Measurements from ENCODE around the gene TP53RK.

Gene TP53RK

GRCh38 chr20:46657137-46657536 lies 32.1 kb downstream of the TP53RK start:
- DNase-seq = no peak

- no peak for DNase-seq
Measured at GRCh38 chr20:46652699-46653098, 36.5 kb downstream of the TP53RK start.

GRCh38 chr20:46651091-46651962 lies 37.9 kb downstream of the TP53RK start, which contains the start of gene SLC13A3:
SLC13A3 (minus strand) TSS chr20:46651459; CDS start chr20:46651421, 38 bp downstream.
- no peak for DNase-seq

GRCh38 chr20:46650575-46651090 lies 38.6 kb downstream of the TP53RK start:
- DNase-seq = no peak

GRCh38 chr20:46649965-46650542 lies 39.2 kb downstream of the TP53RK start:
- DNase-seq = no peak

- DNase-seq = no peak
Measured at GRCh38 chr20:46649650-46649949, 39.6 kb downstream of the TP53RK start.

- no peak for DNase-seq
Measured at GRCh38 chr20:46648903-46649649, 40.2 kb downstream of the TP53RK start.

GRCh38 chr20:46647469-46647868 lies 41.8 kb downstream of the TP53RK start:
- no peak for DNase-seq

- no peak for DNase-seq
Measured at GRCh38 chr20:46646659-46647380, 42.4 kb downstream of the TP53RK start.

- DNase-seq = no peak
Measured at GRCh38 chr20:46646122-46646521, 43.1 kb downstream of the TP53RK start.

GRCh38 chr20:46644733-46645132 lies 44.5 kb downstream of the TP53RK start:
- DNase-seq = no peak

- no peak for DNase-seq
Measured at GRCh38 chr20:46644160-46644559, 45.1 kb downstream of the TP53RK start.

GRCh38 chr20:46642969-46643343 lies 46.3 kb downstream of the TP53RK start:
- no peak for DNase-seq

GRCh38 chr20:46642265-46642968 lies 46.8 kb downstream of the TP53RK start:
- DNase-seq = no peak

GRCh38 chr20:46641424-46641823 lies 47.8 kb downstream of the TP53RK start:
- DNase-seq = no peak

- DNase-seq = no peak
Measured at GRCh38 chr20:46640536-46641311, 48.5 kb downstream of the TP53RK start.

- DNase-seq = no peak
Measured at GRCh38 chr20:46640044-46640443, 49.2 kb downstream of the TP53RK start.

- no peak for DNase-seq
Measured at GRCh38 chr20:46639587-46639986, 49.7 kb downstream of the TP53RK start.

- no peak for DNase-seq
Measured at GRCh38 chr20:46638898-46639274, 50.4 kb downstream of the TP53RK start.

GRCh38 chr20:46638134-46638897 lies 50.9 kb downstream of the TP53RK start:
- no peak for DNase-seq

Measured in stimulated activated CD4-positive, alpha-beta T cell treated with anti-CD3 and anti-CD28 coated beads, Interleukin-4, amount 100 ng/mL, for 24 hours (primary cell).